OCI-LY3 (cell line): ENCODE data around the gene PCBP1.

ENCODE experiments used
- EZH2phosphoT487 ChIP-seq: fragments of 200-600 bp; shearing (Covaris generic); IDR thresholded peaks from 2 replicates; pipeline ENCODE4 v1.6.1; 2018; ENCODE audit warnings: antibody characterized with exemption, mixed run types, low read depth
- TF ChIP-seq, protein P1 (sequence below): fragments of 200-600, 300-600 bp; sonication (generic); IDR thresholded peaks from 2 replicates; pipeline ENCODE4 v1.5.1; 2014; ENCODE audit warnings: antibody characterized with exemption, low read length, low read depth

DNA sequence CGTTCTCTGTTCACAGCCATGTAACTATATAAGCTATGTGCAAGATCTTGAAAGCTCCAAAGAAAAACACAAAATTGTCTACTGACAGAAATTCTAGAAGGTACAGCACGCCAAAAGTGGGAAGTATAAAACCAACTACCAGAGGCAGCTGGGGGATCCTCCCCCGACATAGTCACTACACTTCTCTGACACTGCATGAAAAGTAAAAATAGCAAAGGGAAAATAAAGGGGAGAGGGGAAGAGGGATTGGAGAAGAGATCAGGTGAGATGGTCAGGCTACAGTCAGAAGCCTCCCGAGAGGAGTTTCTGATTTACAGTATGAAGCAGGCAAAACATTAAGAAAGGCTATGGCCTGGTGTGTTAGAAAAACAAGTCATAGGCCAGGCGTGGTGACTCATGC is 39.8 kb upstream of the PCBP1 start:
- no peak for TF ChIP-seq EZH2phosphoT487
- TF ChIP-seq, protein P1, sequence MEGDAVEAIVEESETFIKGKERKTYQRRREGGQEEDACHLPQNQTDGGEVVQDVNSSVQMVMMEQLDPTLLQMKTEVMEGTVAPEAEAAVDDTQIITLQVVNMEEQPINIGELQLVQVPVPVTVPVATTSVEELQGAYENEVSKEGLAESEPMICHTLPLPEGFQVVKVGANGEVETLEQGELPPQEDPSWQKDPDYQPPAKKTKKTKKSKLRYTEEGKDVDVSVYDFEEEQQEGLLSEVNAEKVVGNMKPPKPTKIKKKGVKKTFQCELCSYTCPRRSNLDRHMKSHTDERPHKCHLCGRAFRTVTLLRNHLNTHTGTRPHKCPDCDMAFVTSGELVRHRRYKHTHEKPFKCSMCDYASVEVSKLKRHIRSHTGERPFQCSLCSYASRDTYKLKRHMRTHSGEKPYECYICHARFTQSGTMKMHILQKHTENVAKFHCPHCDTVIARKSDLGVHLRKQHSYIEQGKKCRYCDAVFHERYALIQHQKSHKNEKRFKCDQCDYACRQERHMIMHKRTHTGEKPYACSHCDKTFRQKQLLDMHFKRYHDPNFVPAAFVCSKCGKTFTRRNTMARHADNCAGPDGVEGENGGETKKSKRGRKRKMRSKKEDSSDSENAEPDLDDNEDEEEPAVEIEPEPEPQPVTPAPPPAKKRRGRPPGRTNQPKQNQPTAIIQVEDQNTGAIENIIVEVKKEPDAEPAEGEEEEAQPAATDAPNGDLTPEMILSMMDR, result no peak
